ENCODE results near the gene ROBO1. TPM values are rescaled to one million over a fixed set of nuclear protein-coding genes. Genes with fewer than 3 reads are reported as not detected.

ROBO1 gene
- total and polyA plus RNA-seq, 2 of the 8 experiments (the other 6 are each of a cell fraction or from before 2014, with no cell fraction given): 51.4 to 91.0 TPM

DNA sequence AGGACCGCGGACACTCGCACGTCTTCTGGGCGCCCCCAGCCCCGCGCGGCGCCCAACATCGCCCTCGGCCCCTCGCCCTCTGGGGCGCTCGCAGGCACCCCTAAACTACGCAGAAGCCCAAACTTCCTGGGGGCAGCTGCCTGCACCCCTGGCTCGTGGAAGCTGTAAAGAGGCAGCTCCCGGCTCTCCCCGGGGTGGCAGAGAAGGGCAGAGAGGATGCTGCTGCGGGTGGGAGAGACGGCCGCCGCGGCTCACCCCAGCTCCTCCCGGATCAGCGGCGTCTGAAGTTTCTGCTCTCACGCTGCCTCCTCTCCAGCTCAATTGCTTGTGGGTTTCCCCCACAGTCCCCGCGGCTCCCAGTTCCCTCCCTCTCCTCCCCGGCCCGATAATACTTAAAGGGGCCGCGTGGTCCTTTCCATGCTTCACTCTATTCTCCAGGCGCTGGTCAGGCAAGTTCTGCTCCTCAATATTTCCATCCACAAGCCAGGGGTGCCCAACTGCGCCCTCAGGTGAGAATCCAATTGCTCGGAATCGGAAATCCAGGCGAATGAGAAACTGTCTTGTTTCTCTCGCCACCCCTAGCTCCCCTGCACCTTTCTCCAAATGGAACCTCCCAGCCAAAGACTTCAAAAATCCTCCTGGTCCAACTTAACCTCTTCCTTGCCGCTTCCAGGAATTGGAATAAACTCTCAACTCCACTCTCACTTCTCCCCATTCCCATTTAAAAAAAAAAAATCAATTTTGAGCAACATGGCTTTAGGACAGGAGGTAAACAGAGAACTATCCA, 748.5 kb downstream of the ROBO1 start (continued):
- TF ChIP-seq, protein P1, sequence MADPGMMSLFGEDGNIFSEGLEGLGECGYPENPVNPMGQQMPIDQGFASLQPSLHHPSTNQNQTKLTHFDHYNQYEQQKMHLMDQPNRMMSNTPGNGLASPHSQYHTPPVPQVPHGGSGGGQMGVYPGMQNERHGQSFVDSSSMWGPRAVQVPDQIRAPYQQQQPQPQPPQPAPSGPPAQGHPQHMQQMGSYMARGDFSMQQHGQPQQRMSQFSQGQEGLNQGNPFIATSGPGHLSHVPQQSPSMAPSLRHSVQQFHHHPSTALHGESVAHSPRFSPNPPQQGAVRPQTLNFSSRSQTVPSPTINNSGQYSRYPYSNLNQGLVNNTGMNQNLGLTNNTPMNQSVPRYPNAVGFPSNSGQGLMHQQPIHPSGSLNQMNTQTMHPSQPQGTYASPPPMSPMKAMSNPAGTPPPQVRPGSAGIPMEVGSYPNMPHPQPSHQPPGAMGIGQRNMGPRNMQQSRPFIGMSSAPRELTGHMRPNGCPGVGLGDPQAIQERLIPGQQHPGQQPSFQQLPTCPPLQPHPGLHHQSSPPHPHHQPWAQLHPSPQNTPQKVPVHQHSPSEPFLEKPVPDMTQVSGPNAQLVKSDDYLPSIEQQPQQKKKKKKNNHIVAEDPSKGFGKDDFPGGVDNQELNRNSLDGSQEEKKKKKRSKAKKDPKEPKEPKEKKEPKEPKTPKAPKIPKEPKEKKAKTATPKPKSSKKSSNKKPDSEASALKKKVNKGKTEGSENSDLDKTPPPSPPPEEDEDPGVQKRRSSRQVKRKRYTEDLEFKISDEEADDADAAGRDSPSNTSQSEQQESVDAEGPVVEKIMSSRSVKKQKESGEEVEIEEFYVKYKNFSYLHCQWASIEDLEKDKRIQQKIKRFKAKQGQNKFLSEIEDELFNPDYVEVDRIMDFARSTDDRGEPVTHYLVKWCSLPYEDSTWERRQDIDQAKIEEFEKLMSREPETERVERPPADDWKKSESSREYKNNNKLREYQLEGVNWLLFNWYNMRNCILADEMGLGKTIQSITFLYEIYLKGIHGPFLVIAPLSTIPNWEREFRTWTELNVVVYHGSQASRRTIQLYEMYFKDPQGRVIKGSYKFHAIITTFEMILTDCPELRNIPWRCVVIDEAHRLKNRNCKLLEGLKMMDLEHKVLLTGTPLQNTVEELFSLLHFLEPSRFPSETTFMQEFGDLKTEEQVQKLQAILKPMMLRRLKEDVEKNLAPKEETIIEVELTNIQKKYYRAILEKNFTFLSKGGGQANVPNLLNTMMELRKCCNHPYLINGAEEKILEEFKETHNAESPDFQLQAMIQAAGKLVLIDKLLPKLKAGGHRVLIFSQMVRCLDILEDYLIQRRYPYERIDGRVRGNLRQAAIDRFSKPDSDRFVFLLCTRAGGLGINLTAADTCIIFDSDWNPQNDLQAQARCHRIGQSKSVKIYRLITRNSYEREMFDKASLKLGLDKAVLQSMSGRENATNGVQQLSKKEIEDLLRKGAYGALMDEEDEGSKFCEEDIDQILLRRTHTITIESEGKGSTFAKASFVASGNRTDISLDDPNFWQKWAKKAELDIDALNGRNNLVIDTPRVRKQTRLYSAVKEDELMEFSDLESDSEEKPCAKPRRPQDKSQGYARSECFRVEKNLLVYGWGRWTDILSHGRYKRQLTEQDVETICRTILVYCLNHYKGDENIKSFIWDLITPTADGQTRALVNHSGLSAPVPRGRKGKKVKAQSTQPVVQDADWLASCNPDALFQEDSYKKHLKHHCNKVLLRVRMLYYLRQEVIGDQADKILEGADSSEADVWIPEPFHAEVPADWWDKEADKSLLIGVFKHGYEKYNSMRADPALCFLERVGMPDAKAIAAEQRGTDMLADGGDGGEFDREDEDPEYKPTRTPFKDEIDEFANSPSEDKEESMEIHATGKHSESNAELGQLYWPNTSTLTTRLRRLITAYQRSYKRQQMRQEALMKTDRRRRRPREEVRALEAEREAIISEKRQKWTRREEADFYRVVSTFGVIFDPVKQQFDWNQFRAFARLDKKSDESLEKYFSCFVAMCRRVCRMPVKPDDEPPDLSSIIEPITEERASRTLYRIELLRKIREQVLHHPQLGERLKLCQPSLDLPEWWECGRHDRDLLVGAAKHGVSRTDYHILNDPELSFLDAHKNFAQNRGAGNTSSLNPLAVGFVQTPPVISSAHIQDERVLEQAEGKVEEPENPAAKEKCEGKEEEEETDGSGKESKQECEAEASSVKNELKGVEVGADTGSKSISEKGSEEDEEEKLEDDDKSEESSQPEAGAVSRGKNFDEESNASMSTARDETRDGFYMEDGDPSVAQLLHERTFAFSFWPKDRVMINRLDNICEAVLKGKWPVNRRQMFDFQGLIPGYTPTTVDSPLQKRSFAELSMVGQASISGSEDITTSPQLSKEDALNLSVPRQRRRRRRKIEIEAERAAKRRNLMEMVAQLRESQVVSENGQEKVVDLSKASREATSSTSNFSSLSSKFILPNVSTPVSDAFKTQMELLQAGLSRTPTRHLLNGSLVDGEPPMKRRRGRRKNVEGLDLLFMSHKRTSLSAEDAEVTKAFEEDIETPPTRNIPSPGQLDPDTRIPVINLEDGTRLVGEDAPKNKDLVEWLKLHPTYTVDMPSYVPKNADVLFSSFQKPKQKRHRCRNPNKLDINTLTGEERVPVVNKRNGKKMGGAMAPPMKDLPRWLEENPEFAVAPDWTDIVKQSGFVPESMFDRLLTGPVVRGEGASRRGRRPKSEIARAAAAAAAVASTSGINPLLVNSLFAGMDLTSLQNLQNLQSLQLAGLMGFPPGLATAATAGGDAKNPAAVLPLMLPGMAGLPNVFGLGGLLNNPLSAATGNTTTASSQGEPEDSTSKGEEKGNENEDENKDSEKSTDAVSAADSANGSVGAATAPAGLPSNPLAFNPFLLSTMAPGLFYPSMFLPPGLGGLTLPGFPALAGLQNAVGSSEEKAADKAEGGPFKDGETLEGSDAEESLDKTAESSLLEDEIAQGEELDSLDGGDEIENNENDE (IDR thresholded peaks at IDR 0.05; ENCODE audit: insufficient replicate concordance, low read length): no peak
- TF ChIP-seq KDM5A (IDR thresholded peaks at IDR 0.05; ENCODE audit: low read length): no peak
- no peak for TF ChIP-seq YY1 (IDR thresholded peaks at IDR 0.05; ENCODE audit: low read depth, low read length)
- TF ChIP-seq CBX8 (IDR thresholded peaks at IDR 0.05; ENCODE audit: borderline replicate concordance, low read depth, low read length): no peak
- TF ChIP-seq PHF8 (conservative IDR thresholded peaks at IDR 0.05; ENCODE audit: low read depth, low read length): peak; percentile 60
- TF ChIP-seq SP4 (IDR thresholded peaks at IDR 0.05; ENCODE audit: low read length): no peak
- TF ChIP-seq SIN3A (conservative IDR thresholded peaks at IDR 0.05 in 1 of 2, IDR thresholded peaks at IDR 0.05 in 1 of 2; ENCODE audit: low read depth in 1 of 2, low read length in 2 of 2): peak in 1 of 2 experiments; percentile 58; a peak in 1 of 4 replicates
- peak in 1 of 2 experiments; percentile 57; a peak in 1 of 3 replicates for TF ChIP-seq POLR2A (IDR thresholded peaks at IDR 0.05; ENCODE audit: control extremely low read depth in 1 of 2, low read depth in 2 of 2, low read length in 2 of 2)
- TF ChIP-seq TCF12 (IDR thresholded peaks at IDR 0.05; ENCODE audit: low read depth, low read length): no peak
- peak; percentile 31 for TF ChIP-seq SAP30 (IDR thresholded peaks at IDR 0.05; ENCODE audit: insufficient read depth, insufficient replicate concordance, low read length)
